Spinal cord (tissue), 10 donors: ENCODE measurements around the gene EN1. TPM values are rescaled to one million over a fixed set of nuclear protein-coding genes. Genes with fewer than 3 reads are reported as not detected.

Experiments
- DNase-seq, 6 donors: peaks; one replicate each; pipeline versions ENCODE4 v3.0.0 to v3.0.0-alpha.2; 2013 to 2015; ENCODE audit warnings: low spot score in 6 of 6, low read depth in 4 of 6
- H3K27ac ChIP-seq: one replicate; pipeline ENCODE4 v1.5.1; 2013; ENCODE audit warnings: low read depth, low read length, control low read depth
- H3K27me3 ChIP-seq: one replicate; pipeline ENCODE4 v1.6.1; 2013; ENCODE audit warnings: low read length; ENCODE audit not compliant: control insufficient read depth, insufficient read depth
- H3K36me3 ChIP-seq: one replicate; pipeline ENCODE4 v1.6.1; 2013; ENCODE audit warnings: low read length; ENCODE audit not compliant: control insufficient read depth, insufficient read depth
- H3K4me1 ChIP-seq: one replicate; pipeline ENCODE4 v1.6.1; 2013; ENCODE audit warnings: low read length; ENCODE audit not compliant: control insufficient read depth, insufficient read depth
- H3K4me3 ChIP-seq: one replicate; pipeline ENCODE4 v1.5.1; 2013; ENCODE audit warnings: low read depth, low read length, control low read depth
- H3K9me3 ChIP-seq: one replicate; pipeline ENCODE4 v1.6.1; 2013; ENCODE audit warnings: low read length; ENCODE audit not compliant: control insufficient read depth, insufficient read depth
- WGBS: methylation state at CpG from one replicate; pipeline ENCODE4 v1.1.5; 2013; ENCODE audit warnings: missing lambda C conversion rate; ENCODE audit not compliant: insufficient coverage; 5-methylcytosine and 5-hydroxymethylcytosine counted together
- long read RNA-seq, 4 donors: transcript quantifications; one replicate each; lab custom pipeline, GENCODE V29; 2026
- polyA plus RNA-seq, 2 donors: library from polyadenylated mRNA; unstranded; fragments of 120-200 nt; gene quantifications; one replicate each; pipeline ENCODE4 v1.2.1, GENCODE V29; 2013; ENCODE audit not compliant: insufficient read length in 2 of 2
- total RNA-seq, 2 donors: library from RNA; depleted of rRNA in 1 of 2; stranded (reverse); fragments of 120-200 nt in 1 of 2; fragments of >200 nt in 1 of 2; gene quantifications; one replicate each; pipeline versions ENCODE4 v1.2.3 to v1.2.4, GENCODE V29; 2013 to 2014
- donor health status: healthy.

The EN1 gene
- total RNA-seq (1 to 10 TPM in 1 of 2 donors, under 1 TPM in 1; 0.40 to 2.8 TPM), polyA plus RNA-seq (1 to 10 TPM in 1 of 2 donors, under 1 TPM in 1; 0.83 to 1.0 TPM)
- long read RNA-seq, donor 1, partial matches to known transcripts: 0 of 1 reads
- long read RNA-seq, donor 1, other reads (novel, unspliced or antisense): 0 of 1 reads
- long read RNA-seq, donor 2: 0 reads
- long read RNA-seq, donor 3: 0 reads
- long read RNA-seq, donor 4: 0 reads

GRCh38 chr2:118846953-118847761 is at the start of gene EN1:
Gene EN1, minus strand, starts transcription at chr2:118847648. Its CDS starts 481 bp downstream, at chr2:118847167.
- peaks cover 41% of the 10 kb centered on the region for H3K4me1 ChIP-seq
- WGBS: 1% methylated on average over 48 of the region's 64 CpGs
- no peak within 1 kb of the TSS for H3K27ac ChIP-seq
- no peaks in the 10 kb centered on the region for H3K9me3 ChIP-seq
- DNase-seq: peak in 2 of 6 donors; percentile 43 to 48
- H3K4me3 ChIP-seq: peak within 1 kb of the TSS; percentile 2
- H3K36me3 ChIP-seq: no peaks in the 10 kb centered on the region
- peaks cover 95% of the 10 kb centered on the region for H3K27me3 ChIP-seq

- no peak overlapping the region for H3K4me3 ChIP-seq
- no peaks in the 10 kb centered on the region for H3K36me3 ChIP-seq
- no peaks in the 10 kb centered on the region for H3K27me3 ChIP-seq
- no peak for DNase-seq
- H3K9me3 ChIP-seq: peaks cover 8% of the 10 kb centered on the region
- H3K27ac ChIP-seq: no peak overlapping the region
- WGBS: 82% methylated on average over 2 of the region's 3 CpGs
- no peaks in the 10 kb centered on the region for H3K4me1 ChIP-seq
Observed at GRCh38 chr2:118893100-118893499, 45.7 kb upstream of the EN1 start.

DNA sequence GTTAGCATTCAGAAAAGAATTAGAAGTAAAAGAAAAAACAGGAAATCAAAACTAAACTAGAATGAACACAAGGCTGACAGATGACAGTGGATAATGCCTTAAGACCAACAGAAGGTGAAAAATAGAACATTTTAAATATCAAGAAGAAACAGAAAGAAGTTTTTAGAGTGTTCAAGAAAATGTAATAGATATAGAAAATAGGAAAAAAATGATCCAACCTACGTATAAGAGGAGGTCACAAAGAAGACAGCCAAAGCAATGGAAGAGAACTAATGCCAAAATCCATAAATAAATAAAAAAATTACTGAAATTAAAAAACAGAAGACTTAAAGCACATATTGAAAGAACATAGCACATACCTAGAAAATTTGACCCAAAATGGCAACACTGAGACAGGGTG is 42.5 kb upstream of the EN1 start:
- Histone ChIP-seq H3K4me1 (no peaks in the 10 kb centered on the region), H3K27ac (no peak overlapping the region), H3K9me3 (peaks cover 8% of the 10 kb centered on the region), H3K4me3 (no peak overlapping the region), H3K36me3 (no peaks in the 10 kb centered on the region), H3K27me3 (no peaks in the 10 kb centered on the region)
- WGBS: no CpG with 5 or more reads among the region's 1 CpG
- DNase-seq: no peak

GRCh38 chr2:118883792-118884191 is 36.3 kb upstream of the EN1 start:
- WGBS: 73% methylated on average over 4 of the region's 4 CpGs
- Histone ChIP-seq H3K9me3 (no peaks in the 10 kb centered on the region), H3K36me3 (no peaks in the 10 kb centered on the region), H3K4me1 (peaks cover 5% of the 10 kb centered on the region), H3K27ac (no peak overlapping the region), H3K4me3 (no peak overlapping the region), H3K27me3 (peaks cover 5% of the 10 kb centered on the region)
- DNase-seq: no peak

DNA sequence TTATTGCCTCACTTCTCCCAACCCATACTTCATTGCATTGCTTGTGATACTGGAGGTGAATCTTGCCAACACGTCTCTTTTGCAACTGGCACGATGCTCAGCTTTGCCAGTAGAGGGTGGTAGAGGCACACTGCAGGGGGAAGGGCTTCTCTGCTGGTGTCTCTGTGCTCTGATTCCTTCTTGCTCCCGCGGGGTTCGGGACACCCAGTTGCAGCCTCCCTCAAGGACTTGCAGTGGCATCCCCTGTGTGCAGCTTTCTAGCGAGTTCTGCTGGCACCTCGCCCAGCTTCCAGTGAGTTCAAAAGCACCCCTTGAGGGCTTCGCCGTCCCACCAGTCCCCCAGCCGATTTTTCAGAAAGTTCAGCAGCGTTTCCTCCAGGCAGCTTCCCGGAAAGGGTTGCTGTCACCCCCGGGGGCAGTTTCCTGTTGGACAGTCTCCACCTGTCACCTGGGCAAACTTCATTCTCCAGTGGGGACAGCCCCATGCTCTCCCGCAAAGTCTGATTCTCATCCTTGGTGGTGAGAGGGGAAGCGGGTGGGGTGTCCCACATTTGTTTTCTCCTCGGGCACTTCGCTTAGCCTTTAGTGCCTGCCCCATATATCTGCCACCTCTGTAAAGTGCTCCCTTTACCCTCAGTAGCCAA is 35.4 kb upstream of the EN1 start:
- Histone ChIP-seq H3K36me3 (no peaks in the 10 kb centered on the region), H3K27me3 (peaks cover 5% of the 10 kb centered on the region), H3K4me3 (no peak overlapping the region), H3K9me3 (no peaks in the 10 kb centered on the region), H3K4me1 (peaks cover 5% of the 10 kb centered on the region), H3K27ac (no peak overlapping the region)
- DNase-seq: peak in 3 of 6 donors; percentile 35 to 86 (median 69)
- WGBS: 10% methylated on average over 10 of the region's 17 CpGs

GRCh38 chr2:118881490-118882129 is 34.2 kb upstream of the EN1 start:
- no peaks in the 10 kb centered on the region for H3K36me3 ChIP-seq
- no peaks in the 10 kb centered on the region for H3K9me3 ChIP-seq
- H3K4me3 ChIP-seq: no peak overlapping the region
- DNase-seq: peak in 5 of 6 donors; percentile 30 to 88 (median 36)
- no peak overlapping the region for H3K27ac ChIP-seq
- WGBS: 15% methylated on average over 9 of the region's 10 CpGs
- peaks cover 5% of the 10 kb centered on the region for H3K4me1 ChIP-seq
- peaks cover 5% of the 10 kb centered on the region for H3K27me3 ChIP-seq

- H3K9me3 ChIP-seq: no peaks in the 10 kb centered on the region
- WGBS: 85% methylated on average over 3 of the region's 4 CpGs
- H3K36me3 ChIP-seq: no peaks in the 10 kb centered on the region
- no peak overlapping the region for H3K4me3 ChIP-seq
- peaks cover 7% of the 10 kb centered on the region for H3K27me3 ChIP-seq
- H3K27ac ChIP-seq: no peak overlapping the region
- H3K4me1 ChIP-seq: peaks cover 5% of the 10 kb centered on the region
- DNase-seq: no peak
Observed at GRCh38 chr2:118880501-118880900, 33.1 kb upstream of the EN1 start.

DNA sequence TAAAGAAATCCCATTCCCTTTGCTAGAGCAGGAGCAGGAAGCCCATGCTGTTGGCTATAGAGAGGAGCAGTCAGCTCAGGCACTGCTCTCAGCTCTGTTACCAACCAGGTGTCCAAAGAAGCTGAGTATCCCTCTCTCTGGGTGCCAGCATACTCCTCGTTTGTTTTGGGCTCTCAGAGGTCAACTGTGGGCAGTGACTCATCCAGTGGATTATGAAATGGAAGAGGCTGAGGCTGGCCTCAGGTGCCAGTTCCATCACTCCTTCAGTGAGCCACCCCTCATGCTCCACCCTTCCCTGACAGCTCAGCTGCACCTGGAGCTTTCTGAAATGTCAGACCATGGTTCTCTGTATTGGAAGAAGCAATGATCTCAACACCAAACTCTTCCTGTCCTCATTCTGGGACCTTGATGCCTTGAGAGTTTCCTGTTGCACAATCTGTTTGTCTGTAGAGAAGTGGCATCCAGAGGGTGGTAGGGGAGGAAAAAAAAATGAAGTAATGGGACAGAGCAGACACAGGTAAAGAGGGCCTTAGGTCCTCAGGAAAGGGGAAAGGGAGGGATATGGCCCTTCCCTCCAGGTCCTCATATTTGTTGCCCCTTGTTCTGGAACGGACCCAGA is 31.2 kb upstream of the EN1 start:
- no peaks in the 10 kb centered on the region for H3K9me3 ChIP-seq
- H3K27ac ChIP-seq: no peak overlapping the region
- H3K4me3 ChIP-seq: no peak overlapping the region
- peaks cover 5% of the 10 kb centered on the region for H3K4me1 ChIP-seq
- peaks cover 7% of the 10 kb centered on the region for H3K27me3 ChIP-seq
- WGBS: 60% methylated on average over 2 of the region's 2 CpGs
- no peak for DNase-seq
- no peaks in the 10 kb centered on the region for H3K36me3 ChIP-seq

- H3K27me3 ChIP-seq: peaks cover 2% of the 10 kb centered on the region
Observed at GRCh38 chr2:118875318-118875717, 27.9 kb upstream of the EN1 start.

More at GRCh38 chr2:118875318-118875717, 27.9 kb upstream of the EN1 start:
- DNase-seq: no peak
- WGBS: 57% methylated on average over 4 of the region's 4 CpGs
- Histone ChIP-seq H3K4me1 (no peaks in the 10 kb centered on the region), H3K27ac (no peak overlapping the region), H3K9me3 (no peaks in the 10 kb centered on the region), H3K4me3 (no peak overlapping the region), H3K36me3 (no peaks in the 10 kb centered on the region)
